ENCODE results near the gene CACNB2. TPM values are rescaled to one million over a fixed set of nuclear protein-coding genes. Genes with fewer than 3 reads are reported as not detected.

CACNB2 gene
- total and polyA plus RNA-seq, 3 experiments from 2014 or later = 0.14 TPM; not detected in 2

DNA sequence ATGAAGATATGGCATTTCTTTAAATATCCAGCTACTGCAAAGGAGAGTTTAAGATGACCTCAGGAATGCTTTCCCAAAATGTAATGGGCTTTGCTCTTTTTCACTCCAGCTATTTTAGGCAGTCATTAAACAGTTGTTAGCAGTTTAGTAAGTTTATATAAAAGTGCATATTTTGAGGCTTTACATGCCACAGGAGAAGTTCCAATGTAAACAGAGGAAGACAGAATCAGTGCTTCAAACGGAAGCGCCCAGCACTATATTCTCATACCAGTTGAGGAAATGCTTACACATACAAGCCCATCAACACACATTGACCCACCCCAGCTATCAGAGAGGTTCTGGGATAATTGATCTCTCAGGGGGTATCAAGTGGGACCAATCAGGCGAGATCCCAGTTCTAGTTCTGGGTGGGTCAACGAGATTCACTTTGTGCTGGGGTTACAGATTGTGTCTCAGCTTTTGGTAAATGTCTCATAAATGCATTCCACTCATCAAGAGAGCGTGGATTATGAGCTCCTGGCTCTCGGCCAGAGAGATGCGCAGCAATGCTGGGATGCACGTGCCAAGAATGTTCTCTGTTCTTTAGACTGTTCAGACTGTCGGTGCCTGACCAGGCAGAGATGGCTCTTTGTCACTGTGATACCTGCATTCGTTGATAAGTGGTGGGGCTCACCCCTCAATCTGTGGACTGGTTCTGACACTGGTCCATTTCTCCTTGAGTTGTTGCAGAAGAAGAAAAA is 55.0 kb downstream of the CACNB2 start:
- no peaks in the 10 kb centered on the region for H3K36me3 ChIP-seq (ENCODE audit: insufficient read depth, low read length)
- Mint-ChIP-seq H3K27ac (peak overlapping the region in 1 of 8 donors; percentile 11), H3K36me3 (peaks cover 0 to 1% (median 0%) of the 10 kb centered on the region in 3 donors), H3K4me1 (no peaks in the 10 kb centered on the region), H3K27me3 (peaks cover 0 to 1% of the 10 kb centered on the region in 2 donors), H3K4me3 (no peak overlapping the region), H3K9me3 (peaks cover 0 to 4% (median 2%) of the 10 kb centered on the region in 5 donors)
- H3K4me1 ChIP-seq (ENCODE audit: insufficient read depth, low read length) = no peaks in the 10 kb centered on the region
- CTCF ChIA-PET = no interaction called here
- H3K27me3 ChIP-seq (ENCODE audit: insufficient read depth, low read length, poor library complexity, severe bottlenecking) = no peaks in the 10 kb centered on the region
- no peak overlapping the region for H3K27ac ChIP-seq (ENCODE audit: low read depth, low read length)
- no peak overlapping the region for H3K4me3 ChIP-seq (ENCODE audit: low read length)
- POLR2A ChIA-PET = no interaction called here
- no peaks in the 10 kb centered on the region for H3K9me3 ChIP-seq (ENCODE audit: low read length)
- DNase-seq = no peak

DNA sequence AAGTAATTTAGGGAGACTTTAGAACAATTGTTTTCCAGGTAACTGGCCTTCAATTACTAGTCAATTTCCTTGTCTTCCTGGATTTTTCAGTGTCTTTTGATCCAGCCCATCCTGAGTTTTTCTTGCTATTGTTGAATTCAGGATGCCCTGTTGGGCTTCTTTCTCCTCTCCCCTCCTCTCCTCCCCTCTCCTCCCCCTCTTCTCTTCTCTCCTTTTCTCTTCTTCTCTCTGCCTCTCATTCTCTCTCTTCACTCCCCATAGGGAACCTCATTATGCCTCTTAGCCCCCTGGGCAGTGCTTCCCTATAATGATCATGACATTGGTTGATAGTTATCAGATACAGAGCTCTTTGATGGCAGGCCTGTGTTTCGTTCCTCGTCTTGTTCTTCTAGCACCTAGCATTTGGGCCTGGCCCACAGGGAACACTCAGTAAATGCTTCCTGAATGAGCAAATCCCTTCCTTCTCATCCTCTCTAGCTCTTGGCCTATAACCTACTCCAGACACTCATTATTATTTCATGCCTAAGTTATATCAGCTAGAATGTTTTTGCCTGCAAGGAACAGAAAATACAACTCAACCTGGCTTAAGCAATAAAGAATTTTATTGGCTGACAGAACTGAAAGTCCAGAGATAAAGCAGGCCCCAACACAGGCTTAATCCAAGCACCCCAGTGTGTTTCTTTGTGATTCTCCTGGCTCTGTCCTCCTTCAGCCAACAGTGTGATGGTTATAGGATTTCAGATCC is 56.8 kb downstream of the CACNB2 start:
- H3K36me3 Mint-ChIP-seq = peaks cover 0 to 1% (median 0%) of the 10 kb centered on the region in 3 donors
- peaks cover 0 to 1% of the 10 kb centered on the region in 2 donors for H3K27me3 Mint-ChIP-seq
- H3K4me3 Mint-ChIP-seq = no peak overlapping the region
- POLR2A ChIA-PET = no interaction called here
- no peaks in the 10 kb centered on the region for H3K9me3 ChIP-seq (ENCODE audit: low read length)
- no peaks in the 10 kb centered on the region for H3K36me3 ChIP-seq (ENCODE audit: insufficient read depth, low read length)
- no peak overlapping the region for H3K27ac Mint-ChIP-seq
- peaks cover 0 to 4% (median 0%) of the 10 kb centered on the region in 5 donors for H3K9me3 Mint-ChIP-seq
- no peaks in the 10 kb centered on the region for H3K4me1 Mint-ChIP-seq
- no peak overlapping the region for H3K27ac ChIP-seq (ENCODE audit: low read depth, low read length)
- CTCF ChIA-PET = no interaction called here
- no peak for DNase-seq
- no peaks in the 10 kb centered on the region for H3K4me1 ChIP-seq (ENCODE audit: insufficient read depth, low read length)
- H3K27me3 ChIP-seq (ENCODE audit: insufficient read depth, low read length, poor library complexity, severe bottlenecking) = no peaks in the 10 kb centered on the region
- no peak overlapping the region for H3K4me3 ChIP-seq (ENCODE audit: low read length)

DNA sequence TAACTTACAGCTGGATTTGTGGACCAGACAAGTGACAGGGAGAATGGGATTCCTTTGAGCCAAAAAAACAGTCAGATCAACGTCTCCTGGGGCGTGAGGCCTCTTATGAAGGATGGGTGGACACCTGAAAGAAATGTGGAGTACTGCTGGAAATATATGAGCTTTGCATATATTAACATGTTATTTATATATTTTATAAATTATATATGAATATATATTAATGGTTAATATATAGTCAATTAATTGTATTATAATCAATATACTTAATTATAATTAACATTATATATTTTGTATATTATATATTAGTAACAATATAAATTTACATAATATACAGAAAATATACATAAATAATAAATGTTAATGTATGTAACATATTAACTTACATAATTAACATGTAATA is 57.5 kb downstream of the CACNB2 start:
- Histone ChIP-seq H3K4me1 (ENCODE audit: insufficient read depth, low read length) (no peaks in the 10 kb centered on the region), H3K27me3 (ENCODE audit: insufficient read depth, low read length, poor library complexity, severe bottlenecking) (no peaks in the 10 kb centered on the region), H3K36me3 (ENCODE audit: insufficient read depth, low read length) (no peaks in the 10 kb centered on the region), H3K27ac (ENCODE audit: low read depth, low read length) (no peak overlapping the region), H3K4me3 (ENCODE audit: low read length) (no peak overlapping the region), H3K9me3 (ENCODE audit: low read length) (no peaks in the 10 kb centered on the region)
- ChIA-PET CTCF (no interaction called here), POLR2A (no interaction called here)
- DNase-seq = no peak
- H3K4me3 Mint-ChIP-seq = no peak overlapping the region
- H3K27me3 Mint-ChIP-seq = peaks cover 0 to 1% of the 10 kb centered on the region in 2 donors
- H3K9me3 Mint-ChIP-seq = peaks cover 0 to 2% (median 0%) of the 10 kb centered on the region in 5 donors
- peaks cover 0 to 1% (median 0%) of the 10 kb centered on the region in 3 donors for H3K36me3 Mint-ChIP-seq
- no peaks in the 10 kb centered on the region for H3K4me1 Mint-ChIP-seq
- H3K27ac Mint-ChIP-seq = no peak overlapping the region

DNA sequence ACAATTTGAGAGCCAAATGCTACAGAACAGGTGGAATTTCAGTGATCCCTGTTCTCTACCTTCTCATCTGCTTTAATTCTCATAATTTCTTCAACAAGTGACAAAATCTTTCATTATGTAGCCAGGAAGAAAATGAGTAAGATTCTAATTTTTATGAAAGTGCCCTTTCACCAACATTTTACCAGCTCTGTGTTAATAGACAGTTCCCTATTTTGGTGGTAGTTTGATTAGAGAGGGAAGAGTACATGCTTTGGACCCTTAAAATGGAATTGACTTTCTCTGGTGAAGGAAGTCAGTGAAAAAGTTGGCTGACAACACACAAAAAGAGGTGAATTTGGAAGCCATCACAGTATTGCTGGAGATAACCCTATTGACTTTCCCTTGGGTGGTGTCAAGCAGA is 61.7 kb downstream of the CACNB2 start:
- no peak for DNase-seq
- no peak overlapping the region for H3K4me3 ChIP-seq (ENCODE audit: low read length)
- ChIA-PET CTCF (no interaction called here), POLR2A (no interaction called here)
- no peaks in the 10 kb centered on the region for H3K27me3 ChIP-seq (ENCODE audit: insufficient read depth, low read length, poor library complexity, severe bottlenecking)
- H3K4me1 ChIP-seq (ENCODE audit: insufficient read depth, low read length) = no peaks in the 10 kb centered on the region
- Mint-ChIP-seq H3K9me3 (no peaks in the 10 kb centered on the region), H3K36me3 (peaks cover 0 to 1% (median 0%) of the 10 kb centered on the region in 3 donors), H3K4me1 (peaks cover 0 to 8% (median 6%) of the 10 kb centered on the region in 3 donors), H3K4me3 (no peak overlapping the region), H3K27ac (no peak overlapping the region), H3K27me3 (peaks cover 0 to 1% of the 10 kb centered on the region in 2 donors)
- no peak overlapping the region for H3K27ac ChIP-seq (ENCODE audit: low read depth, low read length)
- no peaks in the 10 kb centered on the region for H3K9me3 ChIP-seq (ENCODE audit: low read length)
- no peaks in the 10 kb centered on the region for H3K36me3 ChIP-seq (ENCODE audit: insufficient read depth, low read length)

DNA sequence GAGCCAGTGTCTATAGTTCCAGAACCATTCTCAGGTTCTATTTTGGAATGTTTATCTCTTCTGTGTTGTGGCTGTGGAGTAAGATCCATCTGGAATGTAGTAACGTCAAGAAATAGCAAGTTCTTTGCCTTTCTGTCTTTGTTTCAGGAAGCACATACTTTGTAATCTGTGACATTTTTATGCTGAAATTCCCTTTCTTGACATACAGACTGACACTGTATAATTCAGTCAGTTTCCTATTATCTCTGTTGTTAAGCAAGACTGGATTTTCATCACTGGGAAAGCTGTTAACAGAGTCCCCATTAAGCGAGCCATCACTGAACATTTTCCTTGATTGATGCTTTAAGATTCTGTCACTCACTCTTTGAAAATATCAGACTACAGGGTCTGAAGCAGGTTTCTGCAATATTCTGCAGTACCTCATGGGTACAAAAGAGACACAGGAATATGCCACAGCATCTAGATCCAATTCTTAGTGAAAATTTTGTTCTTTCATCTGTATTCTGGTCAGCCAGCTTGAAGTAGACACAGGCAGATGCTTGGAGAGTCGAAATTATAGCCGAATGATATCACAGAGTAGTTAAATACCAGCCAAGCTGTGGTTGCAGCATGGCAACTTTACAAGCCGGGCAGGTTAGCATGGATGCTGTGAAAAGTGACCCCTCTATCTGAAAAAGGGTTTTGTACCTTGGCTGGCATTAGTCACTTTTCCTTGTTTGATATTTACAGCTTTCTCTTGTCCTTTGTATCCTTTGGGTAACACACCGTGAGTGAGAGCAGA is 62.6 kb downstream of the CACNB2 start:
- Mint-ChIP-seq H3K4me3 (no peak overlapping the region), H3K36me3 (peaks cover 0 to 1% (median 0%) of the 10 kb centered on the region in 3 donors), H3K9me3 (no peaks in the 10 kb centered on the region), H3K4me1 (peaks cover 0 to 8% (median 6%) of the 10 kb centered on the region in 3 donors), H3K27ac (no peak overlapping the region), H3K27me3 (peaks cover 0 to 1% of the 10 kb centered on the region in 2 donors)
- no peaks in the 10 kb centered on the region for H3K36me3 ChIP-seq (ENCODE audit: insufficient read depth, low read length)
- no peak overlapping the region for H3K27ac ChIP-seq (ENCODE audit: low read depth, low read length)
- no peak for DNase-seq
- H3K4me3 ChIP-seq (ENCODE audit: low read length) = no peak overlapping the region
- no peaks in the 10 kb centered on the region for H3K27me3 ChIP-seq (ENCODE audit: insufficient read depth, low read length, poor library complexity, severe bottlenecking)
- CTCF ChIA-PET = no interaction called here
- POLR2A ChIA-PET = no interaction called here
- H3K9me3 ChIP-seq (ENCODE audit: low read length) = no peaks in the 10 kb centered on the region
- H3K4me1 ChIP-seq (ENCODE audit: insufficient read depth, low read length) = no peaks in the 10 kb centered on the region

DNA sequence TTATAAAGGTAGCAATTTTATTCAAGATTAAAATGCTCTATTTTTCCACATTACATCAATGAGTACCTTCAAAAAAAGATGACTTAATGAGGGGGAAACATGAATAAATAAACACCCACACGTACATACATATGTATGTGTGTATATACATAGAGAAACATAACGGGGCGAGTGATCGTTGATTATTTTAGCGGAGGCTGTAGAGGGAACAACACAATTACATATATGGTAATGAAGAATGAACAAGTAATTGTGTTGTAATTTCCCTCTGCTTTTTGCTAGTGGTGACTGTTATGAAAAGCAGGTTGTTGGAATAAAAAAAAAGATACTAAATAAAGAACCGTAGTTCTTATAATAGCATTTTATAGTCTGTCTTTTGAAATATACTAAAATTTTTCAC is 63.2 kb downstream of the CACNB2 start:
- Mint-ChIP-seq H3K4me3 (no peak overlapping the region), H3K27ac (no peak overlapping the region), H3K27me3 (peaks cover 0 to 1% of the 10 kb centered on the region in 2 donors), H3K9me3 (no peaks in the 10 kb centered on the region), H3K4me1 (peaks cover 0 to 8% (median 6%) of the 10 kb centered on the region in 3 donors), H3K36me3 (peaks cover 0 to 1% (median 0%) of the 10 kb centered on the region in 3 donors)
- Histone ChIP-seq H3K36me3 (ENCODE audit: insufficient read depth, low read length) (no peaks in the 10 kb centered on the region), H3K27ac (ENCODE audit: low read depth, low read length) (no peak overlapping the region), H3K9me3 (ENCODE audit: low read length) (no peaks in the 10 kb centered on the region), H3K4me1 (ENCODE audit: insufficient read depth, low read length) (no peaks in the 10 kb centered on the region), H3K27me3 (ENCODE audit: insufficient read depth, low read length, poor library complexity, severe bottlenecking) (no peaks in the 10 kb centered on the region), H3K4me3 (ENCODE audit: low read length) (no peak overlapping the region)
- POLR2A ChIA-PET = no interaction called here
- no peak for DNase-seq
- CTCF ChIA-PET = no interaction called here

DNA sequence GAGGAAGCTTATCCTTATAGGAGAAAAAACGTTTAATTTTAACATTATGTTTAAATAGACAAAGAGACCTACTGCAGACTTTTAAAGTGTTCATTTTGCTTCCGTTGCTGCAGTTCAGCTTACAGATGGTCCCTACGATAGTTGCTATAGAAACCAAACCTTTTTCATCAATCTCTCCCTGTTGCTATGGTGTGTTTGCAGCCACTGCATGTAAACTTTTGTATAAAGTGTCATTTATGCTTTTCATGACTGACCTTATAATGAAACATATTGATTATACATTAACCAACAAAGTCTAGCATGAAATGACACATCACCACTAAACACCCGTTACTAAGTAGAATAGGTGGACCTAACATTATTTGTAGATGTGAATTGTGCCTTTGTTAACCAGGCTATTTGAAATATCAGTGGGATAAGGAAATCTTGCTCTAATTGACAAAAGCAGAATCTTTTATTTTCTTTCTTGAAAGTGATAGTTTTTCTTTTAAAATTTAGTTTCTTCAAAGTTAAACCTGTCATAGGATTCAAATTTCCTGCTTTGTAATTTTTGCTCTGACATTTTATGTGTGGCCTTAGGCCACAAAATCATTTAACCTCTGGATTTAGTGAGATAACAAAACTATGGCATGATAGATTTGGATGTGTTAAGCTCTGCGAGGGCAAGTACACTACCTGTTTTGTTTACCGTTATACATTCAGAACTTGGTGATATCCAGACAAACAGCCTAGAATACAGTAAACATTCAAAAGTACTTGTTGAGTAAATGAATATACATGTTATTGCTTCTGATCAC is 64.0 kb downstream of the CACNB2 start:
- CTCF ChIA-PET = no interaction called here
- H3K9me3 Mint-ChIP-seq = no peaks in the 10 kb centered on the region
- DNase-seq = no peak
- Histone ChIP-seq H3K27me3 (ENCODE audit: insufficient read depth, low read length, poor library complexity, severe bottlenecking) (no peaks in the 10 kb centered on the region), H3K4me1 (ENCODE audit: insufficient read depth, low read length) (no peaks in the 10 kb centered on the region), H3K9me3 (ENCODE audit: low read length) (no peaks in the 10 kb centered on the region), H3K36me3 (ENCODE audit: insufficient read depth, low read length) (no peaks in the 10 kb centered on the region), H3K4me3 (ENCODE audit: low read length) (no peak overlapping the region), H3K27ac (ENCODE audit: low read depth, low read length) (no peak overlapping the region)
- peaks cover 0 to 8% (median 6%) of the 10 kb centered on the region in 3 donors for H3K4me1 Mint-ChIP-seq
- POLR2A ChIA-PET = no interaction called here
- H3K36me3 Mint-ChIP-seq = peaks cover 0 to 1% (median 0%) of the 10 kb centered on the region in 3 donors
- peak overlapping the region in 3 of 8 donors; percentile 31 to 66 (median 32) for H3K27ac Mint-ChIP-seq
- no peaks in the 10 kb centered on the region for H3K27me3 Mint-ChIP-seq
- no peak overlapping the region for H3K4me3 Mint-ChIP-seq
